ENCODE results near the gene BSPRY.
"Not testable (repeated sequence)": the region's sequence is repeated elsewhere in the genome, so short reads cannot be mapped to it uniquely, and the experiment has no call there.

BSPRY gene

GRCh38 chr9:113352006-113352405 lies 2.7 kb downstream of the BSPRY start:
- Mint-ChIP-seq H3K27me3 (peaks cover 14% of the 10 kb centered on the region), H3K9me3 (no peaks in the 10 kb centered on the region), H3K36me3 (ENCODE audit: low read depth) (peaks cover 2% of the 10 kb centered on the region), H3K4me3 (no peak overlapping the region), H3K4me1 (peaks cover 48% of the 10 kb centered on the region), H3K27ac (peak overlapping the region; percentile 76)
- no peak for DNase-seq
- no peak for ATAC-seq

- Mint-ChIP-seq H3K36me3 (ENCODE audit: low read depth) (peaks cover 2% of the 10 kb centered on the region), H3K4me1 (peaks cover 44% of the 10 kb centered on the region), H3K4me3 (no peak overlapping the region), H3K9me3 (no peaks in the 10 kb centered on the region), H3K27me3 (peaks cover 14% of the 10 kb centered on the region), H3K27ac (peak overlapping the region; percentile 76)
- DNase-seq (no peak), ATAC-seq (no peak)
Measured at GRCh38 chr9:113352411-113352810, 3.1 kb downstream of the BSPRY start.

- Mint-ChIP-seq H3K9me3 (no peaks in the 10 kb centered on the region), H3K4me1 (peaks cover 28% of the 10 kb centered on the region), H3K27me3 (peaks cover 10% of the 10 kb centered on the region), H3K27ac (no peak overlapping the region), H3K4me3 (no peak overlapping the region), H3K36me3 (ENCODE audit: low read depth) (peaks cover 2% of the 10 kb centered on the region)
- no peak for ATAC-seq
- DNase-seq = no peak
Measured at GRCh38 chr9:113355040-113355596, 5.8 kb downstream of the BSPRY start.

- Mint-ChIP-seq H3K27ac (no peak overlapping the region), H3K9me3 (no peaks in the 10 kb centered on the region)
- ATAC-seq = no peak
Measured at GRCh38 chr9:113356686-113357292, 7.4 kb downstream of the BSPRY start.

GRCh38 chr9:113359385-113359784 lies 10.0 kb downstream of the BSPRY start:
- Mint-ChIP-seq H3K4me1 (peaks cover 23% of the 10 kb centered on the region), H3K9me3 (no peaks in the 10 kb centered on the region), H3K27ac (no peak overlapping the region), H3K27me3 (no peaks in the 10 kb centered on the region), H3K4me3 (no peak overlapping the region), H3K36me3 (ENCODE audit: low read depth) (peaks cover 3% of the 10 kb centered on the region)
- DNase-seq (no peak), ATAC-seq (no peak)

More at GRCh38 chr9:113356686-113357292, 7.4 kb downstream of the BSPRY start:
- Mint-ChIP-seq H3K4me3 (no peak overlapping the region), H3K36me3 (ENCODE audit: low read depth) (peaks cover 2% of the 10 kb centered on the region), H3K27me3 (peaks cover 7% of the 10 kb centered on the region), H3K4me1 (peaks cover 29% of the 10 kb centered on the region)
- no peak for DNase-seq

GRCh38 chr9:113360242-113360842 lies 11.0 kb downstream of the BSPRY start:
- peaks cover 23% of the 10 kb centered on the region for H3K4me1 Mint-ChIP-seq

GRCh38 chr9:113361304-113362018 lies 12.1 kb downstream of the BSPRY start:
- H3K36me3 Mint-ChIP-seq (ENCODE audit: low read depth) = peaks cover 2% of the 10 kb centered on the region
- no peaks in the 10 kb centered on the region for H3K9me3 Mint-ChIP-seq
- peaks cover 23% of the 10 kb centered on the region for H3K4me1 Mint-ChIP-seq
- peak; percentile 97 for ATAC-seq
- H3K4me3 Mint-ChIP-seq = peak overlapping the region; percentile 19
- H3K27me3 Mint-ChIP-seq = no peaks in the 10 kb centered on the region
- peak overlapping the region; percentile 77 for H3K27ac Mint-ChIP-seq
- DNase-seq = peak; percentile 14

More at GRCh38 chr9:113360242-113360842, 11.0 kb downstream of the BSPRY start:
- DNase-seq (no peak), ATAC-seq (no peak)
- Mint-ChIP-seq H3K36me3 (ENCODE audit: low read depth) (peaks cover 3% of the 10 kb centered on the region), H3K27me3 (no peaks in the 10 kb centered on the region), H3K27ac (no peak overlapping the region), H3K4me3 (no peak overlapping the region), H3K9me3 (no peaks in the 10 kb centered on the region)

GRCh38 chr9:113363336-113363735 lies 14.0 kb downstream of the BSPRY start:
- ATAC-seq = no peak
- Mint-ChIP-seq H3K4me1 (peaks cover 23% of the 10 kb centered on the region), H3K4me3 (no peak overlapping the region), H3K27ac (no peak overlapping the region), H3K36me3 (ENCODE audit: low read depth) (peaks cover 2% of the 10 kb centered on the region), H3K27me3 (no peaks in the 10 kb centered on the region), H3K9me3 (no peaks in the 10 kb centered on the region)
- DNase-seq = no peak

GRCh38 chr9:113364951-113365350 lies 15.6 kb downstream of the BSPRY start:
- H3K4me1 Mint-ChIP-seq = peaks cover 23% of the 10 kb centered on the region
- no peak overlapping the region for H3K4me3 Mint-ChIP-seq
- H3K27ac Mint-ChIP-seq = no peak overlapping the region
- DNase-seq (no peak), ATAC-seq (no peak)
- peaks cover 2% of the 10 kb centered on the region for H3K36me3 Mint-ChIP-seq (ENCODE audit: low read depth)
- H3K27me3 Mint-ChIP-seq = no peaks in the 10 kb centered on the region
- H3K9me3 Mint-ChIP-seq = no peaks in the 10 kb centered on the region

GRCh38 chr9:113365652-113366051 lies 16.3 kb downstream of the BSPRY start:
- DNase-seq; ATAC-seq; H3K36me3 Mint-ChIP-seq (ENCODE audit: low read depth); H3K27me3 Mint-ChIP-seq; H3K27ac Mint-ChIP-seq; H3K4me3 Mint-ChIP-seq; H3K9me3 Mint-ChIP-seq: not testable (repeated sequence)
- H3K4me1 Mint-ChIP-seq = peaks cover 17% of the 10 kb centered on the region

- H3K9me3 Mint-ChIP-seq = no peaks in the 10 kb centered on the region
- H3K36me3 Mint-ChIP-seq (ENCODE audit: low read depth) = no peaks in the 10 kb centered on the region
- H3K4me3 Mint-ChIP-seq = no peak overlapping the region
- no peak for ATAC-seq
- no peaks in the 10 kb centered on the region for H3K4me1 Mint-ChIP-seq
- H3K27me3 Mint-ChIP-seq = no peaks in the 10 kb centered on the region
- H3K27ac Mint-ChIP-seq = no peak overlapping the region
- DNase-seq = no peak
Measured at GRCh38 chr9:113368348-113368981, 19.1 kb downstream of the BSPRY start.

GRCh38 chr9:113368982-113369854 lies 19.9 kb downstream of the BSPRY start:
- H3K9me3 Mint-ChIP-seq = no peaks in the 10 kb centered on the region
- H3K4me3 Mint-ChIP-seq = no peak overlapping the region
- ATAC-seq (no peak), DNase-seq (no peak)
- no peaks in the 10 kb centered on the region for H3K36me3 Mint-ChIP-seq (ENCODE audit: low read depth)
- H3K27me3 Mint-ChIP-seq = no peaks in the 10 kb centered on the region
- H3K4me1 Mint-ChIP-seq = no peaks in the 10 kb centered on the region
- H3K27ac Mint-ChIP-seq = no peak overlapping the region

- ATAC-seq (no peak), DNase-seq (no peak)
- no peaks in the 10 kb centered on the region for H3K9me3 Mint-ChIP-seq
- H3K27me3 Mint-ChIP-seq = no peaks in the 10 kb centered on the region
- no peaks in the 10 kb centered on the region for H3K4me1 Mint-ChIP-seq
- H3K4me3 Mint-ChIP-seq = no peak overlapping the region
- H3K27ac Mint-ChIP-seq = no peak overlapping the region
- H3K36me3 Mint-ChIP-seq (ENCODE audit: low read depth) = no peaks in the 10 kb centered on the region
Measured at GRCh38 chr9:113369855-113370140, 20.5 kb downstream of the BSPRY start.

GRCh38 chr9:113370806-113371325 lies 21.5 kb downstream of the BSPRY start:
- H3K9me3 Mint-ChIP-seq = no peaks in the 10 kb centered on the region
- H3K4me1 Mint-ChIP-seq = peaks cover 10% of the 10 kb centered on the region
- no peaks in the 10 kb centered on the region for H3K36me3 Mint-ChIP-seq (ENCODE audit: low read depth)
- no peak overlapping the region for H3K27ac Mint-ChIP-seq
- peaks cover 5% of the 10 kb centered on the region for H3K27me3 Mint-ChIP-seq
- ATAC-seq = no peak
- no peak overlapping the region for H3K4me3 Mint-ChIP-seq
- no peak for DNase-seq
